GM21717 (cell line): ENCODE measurements around the gene WLS.

ENCODE experiments used
- ATAC-seq: cut with Tn5 transposase; IDR thresholded peaks from one replicate; pipeline ENCODE4 v1.9.1; 2021; ENCODE audit warnings: mild to moderate bottlenecking, moderate library complexity; ENCODE audit not compliant: unreplicated experiment

Gene WLS

DNA sequence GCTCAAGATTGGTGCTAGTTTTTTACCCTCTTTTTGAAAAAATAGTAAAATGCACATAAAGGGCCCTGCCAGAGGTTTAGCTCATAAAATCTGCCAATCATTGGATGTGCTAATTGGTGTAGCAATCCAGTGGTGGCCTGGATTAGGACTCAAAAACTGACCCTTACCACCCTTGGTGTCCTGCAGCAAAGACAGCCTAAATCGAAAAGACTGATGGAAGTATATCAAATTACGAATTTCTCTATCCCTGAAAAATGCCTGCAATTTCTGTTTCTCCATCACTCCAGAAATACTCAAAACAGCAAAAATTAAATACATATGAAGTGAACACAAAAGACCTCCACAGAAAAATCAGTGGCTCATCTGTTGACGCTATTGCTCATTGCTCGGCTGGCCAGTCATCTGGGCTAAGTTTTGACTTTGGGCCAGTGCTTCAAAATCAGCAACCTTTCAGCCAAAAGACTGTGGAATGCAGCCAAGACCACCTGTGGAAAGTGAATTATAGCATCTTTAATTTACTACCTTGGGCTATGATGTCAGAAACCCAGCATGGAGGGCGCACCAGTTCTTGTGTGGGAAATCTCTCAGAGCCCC lies 30.0 kb downstream of the WLS start:
- ATAC-seq = no peak

DNA sequence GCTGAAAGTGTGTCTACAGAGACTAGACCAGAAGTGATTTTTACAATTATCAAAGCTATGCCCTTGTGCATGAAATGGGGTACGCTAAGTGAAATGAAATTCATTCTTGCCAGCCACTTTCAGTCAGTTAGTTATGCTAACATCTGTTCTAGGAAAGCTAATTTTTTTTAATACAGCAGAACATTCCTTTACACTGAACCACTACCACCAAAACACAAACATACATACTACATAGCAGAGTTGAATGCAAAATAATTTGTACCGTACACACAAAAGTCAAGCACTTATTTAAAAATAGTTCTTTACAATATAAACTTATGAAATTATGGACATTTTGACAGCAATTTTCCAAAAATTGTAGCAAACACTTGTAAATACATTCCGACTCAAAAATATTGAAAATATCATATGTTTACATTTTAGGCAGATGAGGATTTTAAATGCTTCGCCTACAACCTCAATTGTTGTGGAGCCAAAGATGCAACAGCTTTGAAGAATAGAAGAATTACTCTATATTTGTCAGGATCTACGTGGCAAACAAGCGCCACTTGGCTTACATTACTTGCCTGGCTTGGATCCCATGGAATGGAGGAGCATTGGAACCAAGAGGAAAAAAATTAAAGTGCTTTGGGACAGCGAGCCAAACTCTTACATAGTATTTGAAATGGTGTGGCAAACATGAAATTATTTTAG lies 30.6 kb downstream of the WLS start:
- ATAC-seq = no peak

DNA sequence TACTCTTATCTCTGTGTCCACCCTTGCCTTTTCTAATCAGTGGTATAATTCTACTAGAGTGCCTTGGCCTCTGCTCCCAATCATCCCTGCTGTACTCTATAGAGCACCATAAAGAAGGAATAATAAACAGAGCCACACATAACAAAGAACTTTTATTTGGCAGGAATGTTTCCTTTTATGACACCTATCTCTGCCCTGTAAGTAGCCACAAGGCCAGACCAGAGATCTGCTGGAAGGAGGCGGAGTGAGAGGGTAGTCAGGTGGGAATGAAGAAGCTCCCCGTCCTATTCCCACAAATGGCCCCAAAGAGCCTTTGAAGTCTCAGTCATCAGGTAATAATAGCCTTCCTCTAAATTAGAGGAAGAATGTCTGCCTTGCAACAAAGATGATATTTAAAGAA lies 32.7 kb downstream of the WLS start:
- no peak for ATAC-seq

DNA sequence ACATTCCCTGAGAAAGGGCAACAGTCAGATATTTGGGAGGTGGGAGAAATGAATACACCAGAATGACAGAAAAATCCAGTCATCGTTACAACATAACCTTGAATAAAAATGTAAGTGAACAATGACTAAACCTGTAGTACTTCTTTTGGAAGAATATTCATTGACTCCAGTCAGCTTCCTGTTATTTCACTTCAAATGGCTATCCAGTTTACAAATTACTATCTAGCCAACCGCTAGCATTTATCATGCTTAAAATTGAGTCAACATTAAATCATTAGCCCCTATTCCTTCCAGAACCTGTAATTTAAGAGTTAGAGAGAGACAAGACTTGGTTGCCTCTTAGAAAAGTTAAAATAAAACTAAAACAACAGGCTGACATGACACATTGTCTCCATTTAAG lies 33.6 kb downstream of the WLS start:
- ATAC-seq = no peak

DNA sequence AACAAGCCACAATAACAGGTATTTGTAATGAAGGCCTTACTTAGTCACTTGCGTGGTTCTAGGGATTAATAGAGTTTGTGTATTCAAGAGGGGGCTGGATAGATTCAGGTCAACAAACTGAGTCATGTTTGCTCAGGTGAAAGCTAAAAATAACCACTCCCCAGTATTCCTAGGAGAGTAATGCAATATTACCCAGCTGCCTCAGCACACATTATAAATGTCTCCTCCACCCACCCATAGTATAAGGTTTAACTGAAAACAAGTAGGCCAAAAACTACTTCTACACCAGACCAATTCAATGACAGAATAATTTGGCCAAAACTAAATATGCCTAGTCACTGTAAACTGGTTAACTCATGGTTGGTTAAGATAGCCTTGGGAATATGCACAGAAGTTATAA lies 34.4 kb downstream of the WLS start:
- no peak for ATAC-seq

DNA sequence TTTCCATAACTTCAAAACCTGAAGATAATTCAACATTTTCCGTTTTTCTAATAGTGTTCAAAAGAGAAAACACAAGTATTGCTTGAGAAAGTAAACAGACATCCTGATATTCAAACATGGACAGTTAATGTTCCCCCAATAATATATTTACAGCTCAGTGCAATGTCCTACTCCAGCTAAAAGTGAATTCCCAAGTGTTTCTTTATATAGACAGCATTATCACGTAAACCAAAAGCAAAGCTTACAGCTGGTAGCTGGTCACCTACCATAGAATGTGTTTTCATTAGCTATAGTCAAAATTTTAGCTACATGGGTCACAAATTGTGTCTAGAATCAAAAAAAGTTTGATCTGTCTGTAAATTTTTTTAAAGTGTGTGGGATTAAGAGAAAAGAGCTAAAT lies 34.9 kb downstream of the WLS start:
- no peak for ATAC-seq

GRCh38 chr1:68196676-68197075 lies 35.6 kb downstream of the WLS start:
- no peak for ATAC-seq

DNA sequence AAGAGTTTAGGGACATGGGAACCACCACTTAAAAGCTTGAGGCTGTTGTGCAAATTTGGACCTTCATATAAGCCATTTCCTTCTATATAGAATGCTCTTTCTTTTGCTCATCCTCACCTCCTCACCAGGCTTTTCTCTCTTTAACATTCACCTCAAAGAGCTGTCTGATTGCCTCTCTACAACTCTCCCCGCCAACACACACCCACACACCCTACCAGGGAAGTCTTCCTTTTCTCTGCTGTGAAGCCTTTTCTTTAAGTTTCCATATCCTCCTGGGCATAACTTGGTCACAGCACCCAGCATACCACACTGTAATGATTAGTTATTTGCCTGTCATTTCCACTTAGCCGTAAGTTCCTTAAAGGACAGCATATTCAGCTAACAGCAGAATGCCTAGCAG lies 40.6 kb downstream of the WLS start:
- ATAC-seq = no peak

- ATAC-seq = no peak
These were observed 43.5 kb downstream of the WLS start for GRCh38 chr1:68188644-68189340.

DNA sequence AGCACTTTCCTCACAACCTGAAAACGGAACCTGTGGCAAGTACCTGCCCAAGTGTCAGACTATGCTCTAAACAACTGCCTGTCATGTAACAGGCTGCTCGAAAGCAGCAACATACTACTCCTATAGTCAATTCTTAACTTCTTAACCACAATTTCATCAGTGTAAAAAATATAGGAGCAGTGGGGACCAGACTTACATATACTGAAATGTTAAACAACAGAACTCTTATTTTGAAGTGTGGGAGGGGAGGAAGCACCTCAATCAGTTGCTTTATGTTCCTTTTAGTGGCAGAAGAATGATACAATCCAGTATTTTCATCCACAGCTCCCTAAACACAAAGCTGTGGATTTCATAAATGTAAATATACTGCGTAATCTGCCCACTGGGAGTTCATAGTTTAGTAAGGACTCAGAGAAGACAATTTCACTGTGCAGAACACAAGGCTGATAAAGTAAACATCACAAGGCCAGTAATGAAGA lies 44.2 kb downstream of the WLS start:
- ATAC-seq = no peak

DNA sequence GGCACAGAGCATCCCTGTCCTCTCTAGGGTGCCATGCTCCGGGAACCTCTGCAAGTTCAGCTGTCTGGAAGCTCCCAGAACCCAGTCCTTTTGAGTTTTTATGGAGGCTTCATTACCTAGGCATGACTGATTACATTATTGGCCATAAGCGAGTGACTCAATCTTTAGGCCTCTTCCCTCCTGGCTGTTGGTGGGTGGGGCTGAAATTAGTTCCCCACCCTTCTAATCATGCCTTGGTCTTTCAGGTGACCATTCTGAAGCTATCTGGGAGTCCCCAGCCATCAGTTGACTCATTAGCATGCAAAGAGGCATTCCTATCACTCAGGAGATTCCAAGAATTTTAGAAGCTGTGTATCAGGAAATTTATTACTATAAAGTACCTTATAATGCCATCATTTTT lies 46.6 kb downstream of the WLS start:
- ATAC-seq = no peak

DNA sequence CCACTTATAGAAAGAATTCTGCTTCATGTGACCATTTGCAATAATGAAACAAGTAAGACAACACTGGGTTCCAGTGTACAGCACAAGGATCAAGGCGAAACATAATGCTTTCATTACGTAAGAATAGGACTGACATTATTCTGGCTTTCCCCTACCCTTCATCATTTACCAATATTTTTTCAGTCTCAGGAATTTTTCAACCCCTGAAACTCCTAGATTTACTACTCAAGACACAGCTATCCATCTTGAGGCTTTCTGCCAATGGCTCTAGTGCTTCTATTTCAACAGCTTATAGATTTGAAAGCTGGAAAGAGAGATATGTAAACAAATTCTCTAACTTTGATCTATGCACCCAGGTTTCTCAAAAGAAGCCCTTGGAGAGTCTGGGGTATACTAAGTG lies 48.4 kb downstream of the WLS start:
- no peak for ATAC-seq

GRCh38 chr1:68181165-68181556 lies 51.2 kb downstream of the WLS start:
- peak; percentile 34 for ATAC-seq

DNA sequence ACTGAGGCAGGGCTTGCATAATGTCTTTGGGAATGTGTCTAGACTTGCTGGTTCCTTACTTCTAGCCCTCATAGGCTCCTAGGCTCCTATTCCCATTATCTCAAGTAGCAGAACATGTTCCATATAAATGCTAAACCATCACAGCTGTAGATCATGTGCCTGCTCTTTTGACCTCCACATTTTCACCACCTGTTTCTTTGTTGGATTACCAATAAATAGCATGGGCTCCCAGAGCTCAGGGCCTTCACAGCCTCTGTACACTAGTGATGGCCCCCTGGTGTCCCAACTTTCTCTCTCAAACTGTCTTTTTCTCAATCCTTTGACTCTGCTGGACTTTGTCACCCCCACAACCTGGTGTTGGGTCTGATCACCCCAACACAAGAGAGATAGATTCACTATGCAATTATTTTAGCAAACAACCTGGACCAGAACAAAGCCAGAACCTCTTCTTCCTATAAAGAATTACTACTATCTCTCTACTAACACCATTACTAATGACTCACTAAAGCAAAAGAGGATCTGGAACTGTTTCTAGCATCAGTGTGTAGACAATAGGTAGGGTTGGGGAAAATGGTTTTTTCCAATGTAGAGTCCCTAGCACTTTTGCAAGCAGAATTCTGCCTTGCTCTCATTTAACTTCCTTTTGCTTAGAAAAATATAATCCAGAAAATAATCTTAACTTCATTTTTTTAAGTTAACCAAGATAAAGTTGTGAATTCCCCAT lies 51.7 kb downstream of the WLS start:
- peak; percentile 77 for ATAC-seq

GRCh38 chr1:68178821-68179490 lies 53.4 kb downstream of the WLS start:
- peak; percentile 66 for ATAC-seq

GRCh38 chr1:68175621-68176398 lies 56.5 kb downstream of the WLS start:
- ATAC-seq = no peak

DNA sequence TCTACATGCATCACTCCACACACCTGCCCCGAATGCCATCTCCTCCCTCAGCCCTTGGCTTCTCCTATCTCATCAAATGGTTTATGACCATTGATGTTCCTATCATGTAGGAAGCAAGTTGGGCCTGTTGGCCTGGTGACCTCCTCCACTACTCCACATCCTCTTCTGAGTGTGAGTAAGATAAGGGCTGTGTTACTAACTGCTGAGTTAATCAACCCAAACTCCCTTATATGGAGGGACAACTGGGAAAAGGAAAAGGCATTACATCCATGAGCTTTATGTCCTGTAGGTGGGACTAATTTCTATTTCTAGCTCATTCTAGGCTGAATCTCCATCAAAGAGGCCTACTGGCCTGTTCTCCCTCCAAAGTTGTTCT lies 57.6 kb downstream of the WLS start:
- ATAC-seq = no peak

GRCh38 chr1:68173936-68174737 lies 58.2 kb downstream of the WLS start:
- ATAC-seq = no peak

DNA sequence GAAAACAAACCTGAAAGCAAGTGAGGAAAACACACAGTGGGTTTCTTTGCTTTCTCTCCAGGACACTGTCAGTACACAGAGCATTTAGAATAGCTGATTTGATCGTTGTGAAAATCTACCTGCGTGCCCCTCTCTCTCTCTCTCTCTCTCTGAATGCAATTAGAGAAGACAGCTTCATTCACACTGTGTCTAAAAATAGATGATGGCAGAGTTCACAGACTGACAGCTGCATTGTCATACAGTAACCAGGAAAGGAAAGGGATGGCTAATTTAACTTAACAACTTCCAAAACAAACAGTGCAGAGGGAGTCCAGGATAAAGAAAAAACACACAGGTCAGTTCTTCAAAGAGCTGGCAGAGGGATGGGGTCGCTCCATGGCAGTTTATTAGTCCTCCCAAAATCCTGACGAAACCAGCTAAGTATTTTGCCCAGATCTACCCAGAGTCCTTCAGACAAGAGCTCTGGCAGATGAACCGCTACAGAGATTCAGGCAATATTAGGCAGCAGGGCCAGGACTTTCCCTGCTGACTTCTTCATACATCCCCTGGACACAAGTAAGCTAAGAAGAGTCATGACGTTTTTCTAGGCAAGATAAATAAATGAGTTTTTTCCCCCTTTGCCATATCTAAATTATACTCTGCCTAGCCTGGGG lies 58.9 kb downstream of the WLS start:
- ATAC-seq = no peak
